Coronary artery (tissue), 2 donors: ENCODE results near the gene KASH5.
A peak's percentile ranks its signal among the peaks of the same experiment; 100 is the strongest.

Source experiments
- DNase-seq: peaks from one replicate; pipeline ENCODE4 v3.0.0-alpha.2; 2017; ENCODE audit warnings: low spot score
- H3K27ac ChIP-seq, 2 donors: fragments of 200-600 bp; sonication (generic); one replicate each; pipeline ENCODE4 v1.5.1; 2016 to 2019
- H3K4me3 ChIP-seq: fragments of 200-600 bp; sonication (generic); 2 replicates; pipeline ENCODE4 v1.5.1; 2016; ENCODE audit warnings: mild to moderate bottlenecking, moderate library complexity
- CTCF ChIP-seq: fragments of 200-600 bp; sonication (generic); IDR thresholded peaks from one replicate; pipeline ENCODE4 v1.5.1; 2019; ENCODE audit warnings: antibody characterized with exemption

The KASH5 gene

DNA sequence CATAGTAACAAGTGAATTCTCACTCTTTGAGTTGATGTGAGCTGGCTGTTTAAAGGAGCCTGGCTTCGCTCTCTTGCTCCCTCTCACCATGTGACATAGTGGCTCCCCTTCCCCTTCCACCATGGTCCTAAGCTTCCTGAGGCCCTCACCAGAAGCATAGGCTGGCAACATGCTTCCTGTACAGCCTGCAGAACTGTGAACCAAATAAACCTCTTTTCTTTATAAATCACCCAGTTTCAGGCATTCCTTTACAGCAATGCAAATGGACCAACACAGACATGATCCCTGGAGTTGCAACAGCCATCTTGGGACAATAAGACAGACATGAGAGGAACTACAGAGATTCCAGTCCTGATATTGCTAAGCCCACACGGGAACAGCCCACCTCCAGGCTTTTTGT lies 38.5 kb upstream of the KASH5 start:
- Histone ChIP-seq H3K4me3 (no peak overlapping the region), H3K27ac (no peak overlapping the region)
- TF ChIP-seq CTCF = no peak
- no peak for DNase-seq

DNA sequence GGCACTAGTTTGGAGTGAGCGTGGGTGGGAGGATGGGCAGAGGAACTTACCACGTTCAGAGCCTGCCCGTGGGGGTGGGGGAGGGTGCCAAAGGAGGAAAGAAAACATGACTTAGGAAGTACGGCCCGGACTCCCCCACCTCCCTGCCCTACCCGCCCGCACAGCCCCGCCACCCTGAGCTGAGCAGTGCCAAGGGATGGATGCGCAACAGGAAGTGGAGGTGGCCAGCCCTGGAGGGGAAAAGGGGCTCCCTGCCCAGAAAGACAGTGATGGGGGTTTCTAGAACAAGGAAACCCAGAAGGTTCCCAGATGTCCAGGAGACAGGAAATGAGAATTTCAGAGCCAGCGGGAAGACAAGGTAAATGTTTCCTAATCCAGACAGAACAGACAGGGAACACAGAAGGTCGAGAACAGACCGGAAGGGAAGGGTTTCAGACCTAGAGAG lies 32.1 kb upstream of the KASH5 start:
- Histone ChIP-seq H3K4me3 (no peak overlapping the region), H3K27ac (peak overlapping the region in 1 of 2 donors; percentile 60)
- no peak for DNase-seq
- TF ChIP-seq CTCF = no peak

- TF ChIP-seq CTCF = no peak
- Histone ChIP-seq H3K4me3 (no peak overlapping the region), H3K27ac (peak overlapping the region in 1 of 2 donors; percentile 65)
- DNase-seq = no peak
Observed at GRCh38 chr19:49356382-49356781, 31.7 kb upstream of the KASH5 start.

DNA sequence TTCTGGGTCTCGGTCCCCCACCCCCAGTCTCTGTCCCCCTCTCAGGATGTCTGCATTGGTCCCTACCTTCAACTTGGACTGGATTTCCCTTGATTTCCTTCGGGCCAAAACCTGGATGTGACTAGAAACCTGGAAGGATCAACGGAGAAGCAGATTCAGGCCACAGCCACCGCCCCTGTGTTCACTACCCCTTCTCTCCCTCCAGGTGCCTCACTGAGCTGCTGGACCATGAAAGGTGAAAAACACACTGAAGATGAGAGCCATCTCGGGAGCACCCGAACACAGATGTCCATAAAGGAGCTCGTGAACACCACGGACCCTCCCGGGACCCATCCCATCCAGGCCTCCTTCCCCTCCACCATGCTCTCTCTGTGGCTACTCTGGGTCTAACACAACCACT lies 30.9 kb upstream of the KASH5 start:
- H3K4me3 ChIP-seq = no peak overlapping the region
- TF ChIP-seq CTCF = no peak
- no peak overlapping the region for H3K27ac ChIP-seq
- no peak for DNase-seq

DNA sequence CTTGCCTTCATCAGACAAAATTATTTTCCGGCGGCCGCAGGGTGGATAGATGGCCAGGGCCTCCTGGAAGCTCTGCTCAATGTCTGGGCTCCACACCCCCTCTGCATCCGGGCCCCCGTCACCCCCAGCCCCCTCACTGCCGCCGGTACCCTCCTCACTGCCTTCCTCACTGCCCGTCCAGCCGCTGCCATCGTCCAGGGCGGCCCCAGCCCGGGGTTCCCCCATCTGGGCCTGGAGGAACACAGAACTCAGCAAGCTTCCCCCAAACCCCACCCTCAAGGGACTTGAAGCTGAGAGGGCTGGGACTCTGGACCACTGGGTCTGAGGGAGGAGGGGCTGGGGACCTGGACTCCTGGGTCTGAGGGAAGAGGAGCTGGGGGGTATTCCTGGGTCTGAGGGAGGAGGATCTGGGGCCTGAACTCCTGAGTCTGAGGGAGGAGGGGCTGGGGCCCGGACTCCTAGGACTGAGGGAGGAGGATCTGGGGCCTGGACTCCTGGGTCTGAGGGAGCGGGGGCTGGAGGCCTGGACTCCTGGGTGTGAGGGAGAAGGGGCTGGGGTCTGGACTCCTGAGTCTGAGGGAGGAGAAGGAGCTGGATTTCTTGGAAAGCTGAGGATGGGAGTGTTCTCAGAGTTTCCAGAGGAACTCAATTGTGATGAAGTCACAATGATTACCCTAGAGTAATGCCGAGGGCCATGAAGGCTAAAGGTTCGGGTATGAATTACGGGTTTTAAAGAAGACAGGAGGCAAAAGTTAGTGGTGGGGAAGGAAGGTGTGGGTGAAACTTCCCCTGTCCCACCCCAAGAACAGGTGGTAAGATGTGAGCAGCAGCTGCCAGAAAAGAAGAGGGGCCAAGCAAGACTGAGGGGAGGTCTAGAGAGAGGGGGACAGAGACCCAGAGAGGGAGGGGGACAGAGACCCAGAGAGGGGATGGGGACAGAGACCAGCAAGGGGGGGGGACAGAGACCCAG lies 27.9 kb upstream of the KASH5 start:
- Histone ChIP-seq H3K4me3 (no peak overlapping the region), H3K27ac (peak overlapping the region; percentile 36 to 45)
- no peak for DNase-seq
- no peak for TF ChIP-seq CTCF

DNA sequence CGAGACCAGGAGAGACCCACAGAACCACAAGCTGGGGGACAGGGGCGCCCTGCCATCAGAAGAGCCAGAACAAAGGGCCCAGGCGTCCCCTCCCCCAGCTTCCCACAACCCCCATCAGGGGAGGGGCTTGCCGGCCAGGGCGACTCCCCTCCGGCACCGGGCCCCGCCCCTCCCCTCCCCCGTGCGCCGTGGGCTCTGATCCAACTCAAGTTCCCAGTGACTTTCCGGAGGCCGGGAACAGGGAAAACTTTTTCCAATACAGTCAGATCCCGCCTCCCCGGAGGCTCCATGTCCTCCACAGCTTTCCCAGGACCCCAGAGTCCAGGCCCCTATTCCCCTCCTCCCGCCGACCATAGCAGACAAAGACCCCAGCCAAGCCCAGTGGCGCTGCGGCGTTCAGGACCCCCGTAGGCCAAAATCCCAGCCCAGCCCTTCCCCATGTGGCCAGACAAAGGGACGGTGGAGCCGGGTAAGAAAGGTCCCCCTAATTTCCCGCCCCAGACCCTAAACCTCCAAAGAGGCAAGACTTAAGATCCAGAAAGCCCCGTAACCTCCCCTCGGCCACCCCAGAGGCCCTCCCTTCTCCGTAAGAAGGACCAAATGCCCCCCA lies 26.5 kb upstream of the KASH5 start:
- TF ChIP-seq CTCF = no peak
- Histone ChIP-seq H3K4me3 (peak overlapping the region; percentile 85), H3K27ac (peak overlapping the region; percentile 91 to 94)
- DNase-seq = peak; percentile 86
